ENCODE measurements around the gene BORCS8. TPM values are rescaled to one million over a fixed set of nuclear protein-coding genes. Genes with fewer than 3 reads are reported as not detected.
A peak's percentile ranks its signal among the peaks of the same experiment; 100 is the strongest.

BORCS8 gene
- total and polyA plus RNA-seq, 3 donors from 2014 or later = 17.7 to 36.6 (median 25.7) TPM

GRCh38 chr19:19147344-19147743 lies 44.6 kb downstream of the BORCS8 start:
- H3K27me3 ChIP-seq = no peaks in the 10 kb centered on the region
- H3K4me1 ChIP-seq = no peaks in the 10 kb centered on the region
- intact Hi-C loops (cut with DNase I; ENCODE audit: low total_unique reads) = loop anchor here (10.0 kb wide), 1 partner anchor 83 kb away; the partner anchor contains the start of gene SLC25A42
- H3K27ac ChIP-seq = no peak overlapping the region
- no peaks in the 10 kb centered on the region for H3K9me3 ChIP-seq
- WGBS, 2 donors = 91 to 100% methylated on average over 4 to 5 of the region's 5 CpGs
- no peak for DNase-seq
- TF ChIP-seq POLR2A (IDR thresholded peaks at IDR 0.05) (no peak), CTCF (IDR thresholded peaks at IDR 0.05) (no peak)
- no peaks in the 10 kb centered on the region for H3K36me3 ChIP-seq (ENCODE audit: low read depth, missing control alignments)
- no peak overlapping the region for H3K4me3 ChIP-seq

GRCh38 chr19:19146865-19147264 lies 45.1 kb downstream of the BORCS8 start:
- no peak overlapping the region for H3K27ac ChIP-seq
- no peaks in the 10 kb centered on the region for H3K4me1 ChIP-seq
- no peaks in the 10 kb centered on the region for H3K27me3 ChIP-seq
- TF ChIP-seq POLR2A (IDR thresholded peaks at IDR 0.05) = no peak
- no peak for TF ChIP-seq CTCF (IDR thresholded peaks at IDR 0.05)
- H3K36me3 ChIP-seq (ENCODE audit: low read depth, missing control alignments) = no peaks in the 10 kb centered on the region
- 80 to 96% methylated on average over 1 to 7 of the region's 7 CpGs for WGBS, 2 donors
- H3K9me3 ChIP-seq = no peaks in the 10 kb centered on the region
- no peak overlapping the region for H3K4me3 ChIP-seq
- no peak for DNase-seq
- intact Hi-C loops (cut with DNase I; ENCODE audit: low total_unique reads) = loop anchor here (10.0 kb wide), 1 partner anchor 82 kb away; the partner anchor contains the start of gene SLC25A42

- peak; percentile 82 for DNase-seq
- intact Hi-C loops (cut with DNase I; ENCODE audit: low total_unique reads) = loop anchor here (10.0 kb wide), 1 partner anchor 81 kb away; the partner anchor contains the start of gene SLC25A42
- Histone ChIP-seq H3K27me3 (no peaks in the 10 kb centered on the region), H3K36me3 (ENCODE audit: low read depth, missing control alignments) (no peaks in the 10 kb centered on the region), H3K27ac (no peak overlapping the region), H3K4me1 (no peaks in the 10 kb centered on the region), H3K4me3 (peak overlapping the region; percentile 12 to 41), H3K9me3 (no peaks in the 10 kb centered on the region)
- 34 to 52% methylated on average over 5 to 47 of the region's 47 CpGs for WGBS, 2 donors
- TF ChIP-seq CTCF (IDR thresholded peaks at IDR 0.05) = peak; percentile 90 to 100 (median 96)
- no peak for TF ChIP-seq POLR2A (IDR thresholded peaks at IDR 0.05)
Observed at GRCh38 chr19:19145684-19146608, 46.0 kb downstream of the BORCS8 start.

DNA sequence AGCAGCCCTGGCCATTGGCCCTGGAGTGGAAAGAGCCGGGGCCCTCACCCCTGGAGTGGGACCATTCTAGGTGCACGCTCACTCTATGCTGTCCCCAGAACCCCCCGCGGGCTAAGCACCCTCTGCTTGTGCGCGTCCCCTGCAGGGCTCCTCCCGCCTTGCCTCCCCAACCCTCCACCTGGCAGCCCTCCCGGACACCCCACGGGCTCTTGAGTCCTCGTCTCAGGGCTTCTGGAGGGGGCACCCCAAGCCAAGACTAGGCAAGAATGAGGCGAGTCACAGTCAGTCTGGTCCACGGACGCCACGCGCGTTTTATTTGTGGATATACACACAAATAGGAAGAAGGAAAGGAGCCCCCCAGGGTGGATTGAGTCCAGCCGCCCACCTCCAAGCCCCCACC lies 46.7 kb downstream of the BORCS8 start:
- Histone ChIP-seq H3K36me3 (ENCODE audit: low read depth, missing control alignments) (no peaks in the 10 kb centered on the region), H3K27ac (no peak overlapping the region), H3K9me3 (no peaks in the 10 kb centered on the region), H3K4me1 (no peaks in the 10 kb centered on the region), H3K4me3 (peak overlapping the region in 1 of 2 donors; percentile 41), H3K27me3 (no peaks in the 10 kb centered on the region)
- TF ChIP-seq POLR2A (IDR thresholded peaks at IDR 0.05) (no peak), CTCF (IDR thresholded peaks at IDR 0.05) (no peak)
- intact Hi-C loops (cut with DNase I; ENCODE audit: low total_unique reads) = loop anchor here (10.0 kb wide), 1 partner anchor 80 kb away; the partner anchor contains the start of gene SLC25A42
- 68 to 75% methylated on average over 17 of the region's 17 CpGs for WGBS, 2 donors
- no peak for DNase-seq

All from testis (tissue), 3 donors.